Endodermal cell (in vitro differentiated cells): ENCODE measurements around the gene MYOD1. TPM values are rescaled to one million over a fixed set of nuclear protein-coding genes. Genes with fewer than 3 reads are reported as not detected.
A peak's percentile ranks its signal among the peaks of the same experiment; 100 is the strongest.

Experiments used
- DNase-seq: peaks from one replicate; pipeline ENCODE4 v3.0.0-alpha.2; 2017
- H3K27ac ChIP-seq: 2 replicates; pipeline ENCODE4 v1.5.1; 2013; ENCODE audit warnings: mild to moderate bottlenecking, low read depth, low read length, moderate library complexity
- H3K27me3 ChIP-seq: 2 replicates; pipeline ENCODE4 v1.6.1; 2013; ENCODE audit warnings: mild to moderate bottlenecking, low read length, moderate library complexity; ENCODE audit not compliant: insufficient read depth, control insufficient read depth, poor library complexity, severe bottlenecking
- H3K36me3 ChIP-seq: 2 replicates; pipeline ENCODE4 v1.7.0; 2013; ENCODE audit warnings: mild to moderate bottlenecking, low read length, moderate library complexity; ENCODE audit not compliant: control insufficient read depth, insufficient read depth
- H3K4me1 ChIP-seq: one replicate; pipeline ENCODE4 v1.7.0; 2013; ENCODE audit warnings: low read length; ENCODE audit not compliant: control insufficient read depth, insufficient read depth
- H3K4me3 ChIP-seq: 2 replicates; pipeline ENCODE4 v1.5.1; 2013; ENCODE audit warnings: mild to moderate bottlenecking, low read length, moderate library complexity
- H3K9ac ChIP-seq: 2 replicates; pipeline ENCODE4 v1.6.1; 2013; ENCODE audit warnings: mild to moderate bottlenecking, low read length, moderate library complexity; ENCODE audit not compliant: poor library complexity, severe bottlenecking; ENCODE audit errors: extremely low read depth
- H3K9me3 ChIP-seq: 2 replicates; pipeline ENCODE4 v1.6.1; 2013; ENCODE audit warnings: mild to moderate bottlenecking, low read length, moderate library complexity; ENCODE audit not compliant: control insufficient read depth
- H3K27ac Mint-ChIP-seq: 2 replicates; pipeline ENCODE4 v1.8.0; 2020; ENCODE audit warnings: mixed read lengths
- H3K27me3 Mint-ChIP-seq: 2 replicates; pipeline ENCODE4 v1.8.0; 2021; ENCODE audit warnings: mild to moderate bottlenecking, mixed read lengths; ENCODE audit not compliant: insufficient read depth
- H3K36me3 Mint-ChIP-seq: 2 replicates; pipeline ENCODE4 v1.8.0; 2020; ENCODE audit warnings: low read depth, mixed read lengths
- H3K4me1 Mint-ChIP-seq: 2 replicates; pipeline ENCODE4 v1.8.0; 2020; ENCODE audit warnings: mixed read lengths
- H3K4me3 Mint-ChIP-seq: 2 replicates; pipeline ENCODE4 v1.8.0; 2020; ENCODE audit warnings: mild to moderate bottlenecking, moderate library complexity, mixed read lengths
- H3K9me3 Mint-ChIP-seq: 2 replicates; pipeline ENCODE4 v1.8.0; 2020; ENCODE audit warnings: mild to moderate bottlenecking, mixed read lengths
- WGBS, 2 experiments: methylation state at CpG; one replicate each; pipeline versions ENCODE4 v1.1.5 to v1.1.7; 2013; ENCODE audit warnings: missing lambda C conversion rate in 2 of 2, mixed read lengths in 1 of 2; ENCODE audit not compliant: insufficient coverage in 1 of 2, insufficient read length in 1 of 2; 5-methylcytosine and 5-hydroxymethylcytosine counted together
- long read RNA-seq, 4 experiments: library from polyadenylated mRNA in 2 of 4; library from RNA in 1 of 4; library from capped mRNA in 1 of 4; stranded (forward) in 3 of 4; unstranded in 1 of 4; transcript quantifications; one replicate each; pipeline ENCODE4 v2.0.0, GENCODE V29; 2020 to 2021; ENCODE audit warnings: inconsistent platforms in 1 of 4
- polyA plus RNA-seq, 2 experiments: library from polyadenylated mRNA; stranded (reverse); fragments of 50-300 nt; gene quantifications; one replicate each; pipeline ENCODE4 v1.2.3, GENCODE V29; 2013
- total RNA-seq, 2 donors: library from RNA; stranded (reverse); fragmentation: NEBNext Ultra II Directional in 1 of 2; extraction: Animal tissue kit (Norgen Biotek cat#: 25700) in 1 of 2; gene quantifications; 2 replicates in 1 of 2; 3 replicates in 1 of 2; pipeline ENCODE4 v1.2.1, GENCODE V29; 2021
- TF ChIP-seq, protein P1 (sequence below): fragments of 200-600 bp; sonication (generic); conservative IDR thresholded peaks from 2 replicates; pipeline ENCODE4 v1.5.0; 2021; ENCODE audit warnings: antibody characterized with exemption, mild to moderate bottlenecking

The MYOD1 gene
- total RNA-seq: not detected
- polyA plus RNA-seq (2013, experiment 1 of 2): not detected
- polyA plus RNA-seq (2013, experiment 2 of 2): not detected
- long read RNA-seq, experiment 1: 0 reads
- long read RNA-seq, experiment 2: 0 reads
- long read RNA-seq, experiment 3: 0 reads
- long read RNA-seq, experiment 4: 0 reads

DNA sequence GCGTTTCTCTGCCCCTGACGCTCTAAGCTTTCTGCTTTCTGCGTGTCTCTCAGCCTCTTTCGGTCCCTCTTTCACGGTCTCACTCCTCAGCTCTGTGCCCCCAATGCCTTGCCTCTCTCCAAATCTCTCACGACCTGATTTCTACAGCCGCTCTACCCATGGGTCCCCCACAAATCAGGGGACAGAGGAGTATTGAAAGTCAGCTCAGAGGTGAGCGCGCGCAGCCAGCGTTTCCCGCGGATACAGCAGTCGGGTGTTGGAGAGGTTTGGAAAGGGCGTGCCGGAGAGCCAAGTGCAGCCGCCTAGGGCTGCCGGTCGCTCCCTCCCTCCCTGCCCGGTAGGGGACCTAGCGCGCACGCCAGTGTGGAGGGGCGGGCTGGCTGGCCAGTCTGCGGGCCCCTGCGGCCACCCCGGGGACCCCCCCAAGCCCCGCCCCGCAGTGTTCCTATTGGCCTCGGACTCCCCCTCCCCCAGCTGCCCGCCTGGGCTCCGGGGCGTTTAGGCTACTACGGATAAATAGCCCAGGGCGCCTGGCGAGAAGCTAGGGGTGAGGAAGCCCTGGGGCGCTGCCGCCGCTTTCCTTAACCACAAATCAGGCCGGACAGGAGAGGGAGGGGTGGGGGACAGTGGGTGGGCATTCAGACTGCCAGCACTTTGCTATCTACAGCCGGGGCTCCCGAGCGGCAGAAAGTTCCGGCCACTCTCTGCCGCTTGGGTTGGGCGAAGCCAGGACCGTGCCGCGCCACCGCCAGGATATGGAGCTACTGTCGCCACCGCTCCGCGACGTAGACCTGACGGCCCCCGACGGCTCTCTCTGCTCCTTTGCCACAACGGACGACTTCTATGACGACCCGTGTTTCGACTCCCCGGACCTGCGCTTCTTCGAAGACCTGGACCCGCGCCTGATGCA is at the start of gene MYOD1:
TSS of gene MYOD1 (plus strand) at position 544 of the 910 bp plus-strand sequence. CDS start at position 756, 212 bp downstream.
- Histone ChIP-seq H3K4me1 (no peaks in the 10 kb centered on the region), H3K9ac (no peak within 1 kb of the TSS), H3K27ac (no peak within 1 kb of the TSS), H3K27me3 (peaks cover 100% of the 10 kb centered on the region), H3K4me3 (peak within 1 kb of the TSS; percentile 39), H3K36me3 (no peaks in the 10 kb centered on the region), H3K9me3 (no peaks in the 10 kb centered on the region)
- H3K4me1 Mint-ChIP-seq: peaks cover 7% of the 10 kb centered on the region
- peaks cover 50% of the 10 kb centered on the region for H3K27me3 Mint-ChIP-seq
- TF ChIP-seq, protein P1, sequence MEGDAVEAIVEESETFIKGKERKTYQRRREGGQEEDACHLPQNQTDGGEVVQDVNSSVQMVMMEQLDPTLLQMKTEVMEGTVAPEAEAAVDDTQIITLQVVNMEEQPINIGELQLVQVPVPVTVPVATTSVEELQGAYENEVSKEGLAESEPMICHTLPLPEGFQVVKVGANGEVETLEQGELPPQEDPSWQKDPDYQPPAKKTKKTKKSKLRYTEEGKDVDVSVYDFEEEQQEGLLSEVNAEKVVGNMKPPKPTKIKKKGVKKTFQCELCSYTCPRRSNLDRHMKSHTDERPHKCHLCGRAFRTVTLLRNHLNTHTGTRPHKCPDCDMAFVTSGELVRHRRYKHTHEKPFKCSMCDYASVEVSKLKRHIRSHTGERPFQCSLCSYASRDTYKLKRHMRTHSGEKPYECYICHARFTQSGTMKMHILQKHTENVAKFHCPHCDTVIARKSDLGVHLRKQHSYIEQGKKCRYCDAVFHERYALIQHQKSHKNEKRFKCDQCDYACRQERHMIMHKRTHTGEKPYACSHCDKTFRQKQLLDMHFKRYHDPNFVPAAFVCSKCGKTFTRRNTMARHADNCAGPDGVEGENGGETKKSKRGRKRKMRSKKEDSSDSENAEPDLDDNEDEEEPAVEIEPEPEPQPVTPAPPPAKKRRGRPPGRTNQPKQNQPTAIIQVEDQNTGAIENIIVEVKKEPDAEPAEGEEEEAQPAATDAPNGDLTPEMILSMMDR: peak; percentile 42
- DNase-seq: peak; percentile 86
- peak within 1 kb of the TSS; percentile 43 for H3K4me3 Mint-ChIP-seq
- H3K27ac Mint-ChIP-seq: no peak within 1 kb of the TSS
- H3K9me3 Mint-ChIP-seq: no peaks in the 10 kb centered on the region
- 4% methylated on average over 42 to 68 of the region's 68 CpGs for WGBS, 2 experiments
- no peaks in the 10 kb centered on the region for H3K36me3 Mint-ChIP-seq

GRCh38 chr11:17672469-17672868 is 46.9 kb upstream of the MYOD1 start:
- no peak overlapping the region for H3K27ac Mint-ChIP-seq
- TF ChIP-seq, protein P1: no peak
- H3K4me3 Mint-ChIP-seq: no peak overlapping the region
- Histone ChIP-seq H3K4me1 (no peaks in the 10 kb centered on the region), H3K36me3 (no peaks in the 10 kb centered on the region), H3K4me3 (no peak overlapping the region), H3K27me3 (peaks cover 61% of the 10 kb centered on the region), H3K27ac (no peak overlapping the region), H3K9me3 (peaks cover 14% of the 10 kb centered on the region), H3K9ac (no peak overlapping the region)
- no peaks in the 10 kb centered on the region for H3K36me3 Mint-ChIP-seq
- H3K4me1 Mint-ChIP-seq: no peaks in the 10 kb centered on the region
- WGBS, 2 experiments: 88 to 92% methylated on average over 3 to 7 of the region's 7 CpGs
- no peak for DNase-seq
- H3K9me3 Mint-ChIP-seq: peaks cover 14% of the 10 kb centered on the region
- H3K27me3 Mint-ChIP-seq: peaks cover 88% of the 10 kb centered on the region

- DNase-seq: no peak
- 88% methylated on average over 1 of the region's 1 CpG; no CpG with 5 or more reads in 1 of the 2 experiments for WGBS, 2 experiments
- no peak overlapping the region for H3K9ac ChIP-seq
- H3K27me3 ChIP-seq: peaks cover 54% of the 10 kb centered on the region
- Mint-ChIP-seq H3K9me3 (peaks cover 14% of the 10 kb centered on the region), H3K4me3 (no peak overlapping the region), H3K27ac (no peak overlapping the region), H3K4me1 (no peaks in the 10 kb centered on the region), H3K36me3 (no peaks in the 10 kb centered on the region), H3K27me3 (peaks cover 80% of the 10 kb centered on the region)
- H3K4me1 ChIP-seq: no peaks in the 10 kb centered on the region
- no peak overlapping the region for H3K4me3 ChIP-seq
- no peak overlapping the region for H3K27ac ChIP-seq
- TF ChIP-seq, protein P1: no peak
- peaks cover 16% of the 10 kb centered on the region for H3K9me3 ChIP-seq
- no peaks in the 10 kb centered on the region for H3K36me3 ChIP-seq
These were observed 45.4 kb upstream of the MYOD1 start for GRCh38 chr11:17673951-17674350.
